GM23338 (cell line): ENCODE data around the gene FETUB.

Experiments used
- CTCF ChIP-seq, 2 experiments: fragments of 200-600 bp in 1 of 2; sonication (generic) in 1 of 2; conservative IDR thresholded peaks; 2 replicates each; pipeline versions ENCODE4 v1.5.1 to v1.6.1; 2016 to 2017; ENCODE audit warnings: antibody characterized with exemption in 2 of 2, low read depth in 2 of 2, mild to moderate bottlenecking in 2 of 2, moderate library complexity in 1 of 2
- ETS1 ChIP-seq: IDR thresholded peaks from 2 replicates; pipeline ENCODE4 v1.6.1; 2016; ENCODE audit warnings: antibody characterized with exemption
- EZH2 ChIP-seq: fragments of 200-600 bp; sonication (generic); IDR thresholded peaks from one replicate; pipeline ENCODE4 v1.8.0; 2017; ENCODE audit warnings: antibody characterized with exemption, mild to moderate bottlenecking, low read depth; ENCODE audit not compliant: unreplicated experiment
- EZH2phosphoT487 ChIP-seq: fragments of 200-600 bp; sonication (generic); IDR thresholded peaks from one replicate; pipeline ENCODE4 v1.8.1; 2018; ENCODE audit warnings: antibody characterized with exemption; ENCODE audit not compliant: unreplicated experiment
- JUNB ChIP-seq: IDR thresholded peaks from one replicate; pipeline ENCODE4 v1.6.1; 2016; ENCODE audit warnings: antibody characterized with exemption; ENCODE audit not compliant: unreplicated experiment
- NANOG ChIP-seq: IDR thresholded peaks from 2 replicates; pipeline ENCODE4 v1.6.1; 2016; ENCODE audit warnings: antibody characterized with exemption, borderline replicate concordance
- POLR2AphosphoS5 ChIP-seq: IDR thresholded peaks from 2 replicates; pipeline ENCODE4 v1.6.1; 2016; ENCODE audit warnings: antibody characterized with exemption, low read depth
- ZNF114 ChIP-seq: fragments of 250-450 bp; sonication (Bioruptor Pico); IDR thresholded peaks from 2 replicates; pipeline ENCODE4 v1.5.0; 2020; ENCODE audit warnings: mild to moderate bottlenecking, moderate library complexity
- ZNF331 ChIP-seq: fragments of 250-450 bp; sonication (Bioruptor Pico); IDR thresholded peaks from 2 replicates; pipeline ENCODE4 v1.5.0; 2020; ENCODE audit warnings: low read depth, mild to moderate bottlenecking, moderate library complexity

- TF ChIP-seq ZNF331 (CRISPR knock-in tag) = no peak
- TF ChIP-seq EZH2phosphoT487 = no peak
- no peak for TF ChIP-seq CTCF (conservative IDR thresholded peaks at IDR 0.05; ENCODE audit: low read depth in 2 of 2)
- no peak for TF ChIP-seq ZNF114 (CRISPR knock-in tag)
- no peak for TF ChIP-seq POLR2AphosphoS5
- TF ChIP-seq EZH2 = no peak
- TF ChIP-seq NANOG = no peak
- TF ChIP-seq JUNB = no peak
- no peak for TF ChIP-seq ETS1
Measured at GRCh38 chr3:186640473-186640818, 247 bp downstream of the FETUB start.
